Measurements from ENCODE around the gene RNU2-1. TPM values are rescaled to one million over a fixed set of nuclear protein-coding genes. Genes with fewer than 3 reads are reported as not detected.

RNU2-1 gene
- polyA plus RNA-seq, 1 donor from 2014 or later, result not detected

DNA sequence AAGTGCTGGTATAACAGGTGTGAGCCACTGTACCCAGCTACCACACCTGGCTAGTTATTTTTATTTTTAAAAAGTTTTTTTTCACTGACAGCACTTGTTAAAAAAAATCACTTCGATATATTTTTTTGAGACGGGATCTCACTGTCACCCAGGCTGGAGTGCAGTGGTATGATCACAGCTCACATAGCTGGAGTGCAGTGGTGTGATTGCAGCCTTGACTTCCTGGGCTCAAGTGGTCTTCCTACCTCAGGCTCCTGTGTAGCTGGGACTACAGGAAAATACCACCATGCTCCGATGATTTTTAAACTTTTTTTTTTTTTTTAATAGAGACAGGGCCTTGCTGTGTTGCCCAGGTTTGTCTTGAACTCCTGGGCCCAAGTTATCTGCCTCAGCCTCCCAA lies 49.9 kb downstream of the RNU2-1 start:
- Histone ChIP-seq H3K4me2 (ENCODE audit: low read length) (no peak overlapping the region), H3K4me3 (ENCODE audit: low read length) (no peak overlapping the region), H2AFZ (ENCODE audit: low read depth, low read length) (no peak overlapping the region), H3K27me3 (ENCODE audit: insufficient read depth, low read depth, low read length) (no peaks in the 10 kb centered on the region), H3K9ac (ENCODE audit: low read length) (no peak overlapping the region), H4K20me1 (ENCODE audit: insufficient read depth) (no peaks in the 10 kb centered on the region), H3K36me3 (ENCODE audit: insufficient read depth, low read length) (no peaks in the 10 kb centered on the region), H3K79me2 (replicated peaks; ENCODE audit: insufficient read depth, low read length) (peaks cover 4% of the 10 kb centered on the region), H3K27ac (ENCODE audit: low read length) (no peak overlapping the region), H3F3A (ENCODE audit: insufficient read depth, low read length, poor library complexity, severe bottlenecking) (no peaks in the 10 kb centered on the region), H3K9me2 (ENCODE audit: insufficient read depth, low read length) (no peaks in the 10 kb centered on the region), H3K9me3 (ENCODE audit: low read length) (no peaks in the 10 kb centered on the region)
- TF ChIP-seq SMC3 (conservative IDR thresholded peaks at IDR 0.05; ENCODE audit: poor library complexity), result no peak
- no peak for TF ChIP-seq RAD21 (conservative IDR thresholded peaks at IDR 0.05)
- no peak for TF ChIP-seq EZH2 (IDR thresholded peaks at IDR 0.05; ENCODE audit: borderline replicate concordance, insufficient read depth, low read length, poor library complexity, severe bottlenecking)
- TF ChIP-seq MXI1 (conservative IDR thresholded peaks at IDR 0.05; ENCODE audit: poor library complexity, severe bottlenecking), result no peak
- TF ChIP-seq POLR2AphosphoS5 (IDR thresholded peaks at IDR 0.05), result no peak
- TF ChIP-seq, protein P1, sequence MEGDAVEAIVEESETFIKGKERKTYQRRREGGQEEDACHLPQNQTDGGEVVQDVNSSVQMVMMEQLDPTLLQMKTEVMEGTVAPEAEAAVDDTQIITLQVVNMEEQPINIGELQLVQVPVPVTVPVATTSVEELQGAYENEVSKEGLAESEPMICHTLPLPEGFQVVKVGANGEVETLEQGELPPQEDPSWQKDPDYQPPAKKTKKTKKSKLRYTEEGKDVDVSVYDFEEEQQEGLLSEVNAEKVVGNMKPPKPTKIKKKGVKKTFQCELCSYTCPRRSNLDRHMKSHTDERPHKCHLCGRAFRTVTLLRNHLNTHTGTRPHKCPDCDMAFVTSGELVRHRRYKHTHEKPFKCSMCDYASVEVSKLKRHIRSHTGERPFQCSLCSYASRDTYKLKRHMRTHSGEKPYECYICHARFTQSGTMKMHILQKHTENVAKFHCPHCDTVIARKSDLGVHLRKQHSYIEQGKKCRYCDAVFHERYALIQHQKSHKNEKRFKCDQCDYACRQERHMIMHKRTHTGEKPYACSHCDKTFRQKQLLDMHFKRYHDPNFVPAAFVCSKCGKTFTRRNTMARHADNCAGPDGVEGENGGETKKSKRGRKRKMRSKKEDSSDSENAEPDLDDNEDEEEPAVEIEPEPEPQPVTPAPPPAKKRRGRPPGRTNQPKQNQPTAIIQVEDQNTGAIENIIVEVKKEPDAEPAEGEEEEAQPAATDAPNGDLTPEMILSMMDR (IDR thresholded peaks at IDR 0.05; ENCODE audit: poor library complexity, severe bottlenecking), result no peak
- no peak for TF ChIP-seq EP300 (conservative IDR thresholded peaks at IDR 0.05; ENCODE audit: poor library complexity, severe bottlenecking)
- no peak for TF ChIP-seq TAF1 (IDR thresholded peaks at IDR 0.05; ENCODE audit: low read depth)
- TF ChIP-seq, protein P2, sequence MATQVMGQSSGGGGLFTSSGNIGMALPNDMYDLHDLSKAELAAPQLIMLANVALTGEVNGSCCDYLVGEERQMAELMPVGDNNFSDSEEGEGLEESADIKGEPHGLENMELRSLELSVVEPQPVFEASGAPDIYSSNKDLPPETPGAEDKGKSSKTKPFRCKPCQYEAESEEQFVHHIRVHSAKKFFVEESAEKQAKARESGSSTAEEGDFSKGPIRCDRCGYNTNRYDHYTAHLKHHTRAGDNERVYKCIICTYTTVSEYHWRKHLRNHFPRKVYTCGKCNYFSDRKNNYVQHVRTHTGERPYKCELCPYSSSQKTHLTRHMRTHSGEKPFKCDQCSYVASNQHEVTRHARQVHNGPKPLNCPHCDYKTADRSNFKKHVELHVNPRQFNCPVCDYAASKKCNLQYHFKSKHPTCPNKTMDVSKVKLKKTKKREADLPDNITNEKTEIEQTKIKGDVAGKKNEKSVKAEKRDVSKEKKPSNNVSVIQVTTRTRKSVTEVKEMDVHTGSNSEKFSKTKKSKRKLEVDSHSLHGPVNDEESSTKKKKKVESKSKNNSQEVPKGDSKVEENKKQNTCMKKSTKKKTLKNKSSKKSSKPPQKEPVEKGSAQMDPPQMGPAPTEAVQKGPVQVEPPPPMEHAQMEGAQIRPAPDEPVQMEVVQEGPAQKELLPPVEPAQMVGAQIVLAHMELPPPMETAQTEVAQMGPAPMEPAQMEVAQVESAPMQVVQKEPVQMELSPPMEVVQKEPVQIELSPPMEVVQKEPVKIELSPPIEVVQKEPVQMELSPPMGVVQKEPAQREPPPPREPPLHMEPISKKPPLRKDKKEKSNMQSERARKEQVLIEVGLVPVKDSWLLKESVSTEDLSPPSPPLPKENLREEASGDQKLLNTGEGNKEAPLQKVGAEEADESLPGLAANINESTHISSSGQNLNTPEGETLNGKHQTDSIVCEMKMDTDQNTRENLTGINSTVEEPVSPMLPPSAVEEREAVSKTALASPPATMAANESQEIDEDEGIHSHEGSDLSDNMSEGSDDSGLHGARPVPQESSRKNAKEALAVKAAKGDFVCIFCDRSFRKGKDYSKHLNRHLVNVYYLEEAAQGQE (IDR thresholded peaks at IDR 0.05; ENCODE audit: borderline replicate concordance), result no peak

Small RNA genes lying within 50 kb of the gene (small RNA-seq; reads per million reads assigned to genes)
- 0 to 0.08 (median 0) reads per million in 3 experiments for gene RF00004
- gene RNU2-1, result 0 reads per million in 3 experiments

Other genes with a start within 250 kb of the RNU2-1 start
- gene RPL27, start 235.6 kb downstream of the RNU2-1 start, polyA plus RNA-seq, result 1,167 and 1,178 TPM in 2 replicates
- not detected in 2 replicates for gene IFI35, start 227.2 kb downstream of the RNU2-1 start, polyA plus RNA-seq
- gene VAT1, start 211.6 kb downstream of the RNU2-1 start, polyA plus RNA-seq, result 151 and 193 TPM in 2 replicates
- 43.8 and 44.1 TPM in 2 replicates for gene RND2, start 208.7 kb downstream of the RNU2-1 start, polyA plus RNA-seq
- gene BRCA1, start 108.6 kb downstream of the RNU2-1 start, polyA plus RNA-seq, result 0.98 and 1.0 TPM in 2 replicates
- gene NBR1, start 62.8 kb downstream of the RNU2-1 start, polyA plus RNA-seq, result 59.6 and 62.4 TPM in 2 replicates
- gene TMEM106A, start 22.1 kb downstream of the RNU2-1 start, polyA plus RNA-seq, result 2.3 TPM in 1 of 2 replicates, not detected in the other
- not detected in 2 replicates for gene CCDC200, start 5.4 kb downstream of the RNU2-1 start, polyA plus RNA-seq
- 10.6 and 17.0 TPM in 2 replicates for gene ARL4D, start 165.0 kb upstream of the RNU2-1 start, polyA plus RNA-seq
- 19.4 and 20.7 TPM in 2 replicates for gene DHX8, start 250.0 kb upstream of the RNU2-1 start, polyA plus RNA-seq

Data from neural cell (in vitro differentiated cells).